ENCODE data around the gene MEF2A.

GRCh38 chr15:99680276-99680675 lies 114.5 kb downstream of the MEF2A start:
- TF ChIP-seq ZNF202 (tag by site-specific recombination; IDR thresholded peaks at IDR 0.05; ENCODE audit: borderline replicate concordance) (no peak), CTCF (tag by site-specific recombination; IDR thresholded peaks at IDR 0.05) (no peak), OVOL3 (tag by site-specific recombination; IDR thresholded peaks at IDR 0.05) (no peak), SCRT2 (tag by site-specific recombination; IDR thresholded peaks at IDR 0.05) (no peak; the same call in 1 of the 2 replicates), ZNF184 (tag by site-specific recombination; IDR thresholded peaks at IDR 0.05) (no peak), ZNF645 (tag by site-specific recombination; IDR thresholded peaks at IDR 0.05) (no peak), ZBTB1 (tag by site-specific recombination; IDR thresholded peaks at IDR 0.05) (no peak), ZNF341 (tag by site-specific recombination; IDR thresholded peaks at IDR 0.05; ENCODE audit: low read depth) (no peak), YY1 (tag by site-specific recombination; IDR thresholded peaks at IDR 0.05) (no peak), ZFP3 (tag by site-specific recombination; IDR thresholded peaks at IDR 0.05; ENCODE audit: low read depth) (no peak)

All from HEK293 (cell line).